ENCODE measurements around the gene UNC13C.

The UNC13C gene

GRCh38 chr15:54307252-54307902 is 329.1 kb downstream of the UNC13C start:
- no peak for TF ChIP-seq CTCF (IDR thresholded peaks at IDR 0.05; ENCODE audit: extremely low read depth, missing control alignments)
- DNase-seq (ENCODE audit: low spot score): no peak

- DNase-seq (ENCODE audit: low spot score): no peak
- TF ChIP-seq CTCF (IDR thresholded peaks at IDR 0.05; ENCODE audit: extremely low read depth, missing control alignments): no peak
Measured at GRCh38 chr15:54307926-54308325, 329.7 kb downstream of the UNC13C start.

- no peak for DNase-seq (ENCODE audit: low spot score)
- no peak for TF ChIP-seq CTCF (IDR thresholded peaks at IDR 0.05; ENCODE audit: extremely low read depth, missing control alignments)
Measured at GRCh38 chr15:54312528-54312927, 334.3 kb downstream of the UNC13C start.

GRCh38 chr15:54321426-54321825 is 343.2 kb downstream of the UNC13C start:
- DNase-seq (ENCODE audit: low spot score): no peak
- TF ChIP-seq CTCF (IDR thresholded peaks at IDR 0.05; ENCODE audit: extremely low read depth, missing control alignments): no peak

GRCh38 chr15:54322341-54322740 is 344.1 kb downstream of the UNC13C start:
- no peak for DNase-seq (ENCODE audit: low spot score)
- no peak for TF ChIP-seq CTCF (IDR thresholded peaks at IDR 0.05; ENCODE audit: extremely low read depth, missing control alignments)

- TF ChIP-seq CTCF (IDR thresholded peaks at IDR 0.05; ENCODE audit: extremely low read depth, missing control alignments): no peak
- no peak for DNase-seq (ENCODE audit: low spot score)
Measured at GRCh38 chr15:54345301-54345700, 367.1 kb downstream of the UNC13C start.

GRCh38 chr15:54345827-54346226 is 367.6 kb downstream of the UNC13C start:
- TF ChIP-seq CTCF (IDR thresholded peaks at IDR 0.05; ENCODE audit: extremely low read depth, missing control alignments): no peak
- no peak for DNase-seq (ENCODE audit: low spot score)

All from GM20000 (cell line).